GM20000 (cell line): Measurements from ENCODE around the gene RSPH1.

ENCODE experiments used
- DNase-seq: peaks from one replicate; pipeline ENCODE4 v3.0.0; 2012; ENCODE audit warnings: low spot score
- CTCF ChIP-seq: IDR thresholded peaks from 2 replicates; pipeline ENCODE4 v1.5.1; 2012; ENCODE audit warnings: mild to moderate bottlenecking, control low read depth; ENCODE audit errors: extremely low read depth, missing control alignments

The RSPH1 gene

GRCh38 chr21:42445311-42445710, 50.7 kb downstream of the RSPH1 start:
- DNase-seq: no peak
- TF ChIP-seq CTCF: no peak

- no peak for TF ChIP-seq CTCF
- DNase-seq: no peak
Measured at GRCh38 chr21:42444745-42445059, 51.3 kb downstream of the RSPH1 start.

GRCh38 chr21:42443876-42444744, 51.9 kb downstream of the RSPH1 start:
- DNase-seq: no peak
- no peak for TF ChIP-seq CTCF

GRCh38 chr21:42443181-42443785, 52.7 kb downstream of the RSPH1 start:
- no peak for DNase-seq
- TF ChIP-seq CTCF: no peak

GRCh38 chr21:42441963-42442362, 54.1 kb downstream of the RSPH1 start:
- no peak for DNase-seq
- no peak for TF ChIP-seq CTCF

- TF ChIP-seq CTCF: no peak
- DNase-seq: peak; percentile 82
Measured at GRCh38 chr21:42440187-42440792, 55.7 kb downstream of the RSPH1 start.
